Suprapubic skin (tissue), 4 donors: ENCODE measurements around the gene ZNF784.

Source experiments
- CTCF ChIP-seq, 2 donors: fragments of 200-600 bp in 1 of 2; fragments of 450-650 bp in 1 of 2; sonication (generic) in 1 of 2; IDR thresholded peaks; one replicate each; pipeline ENCODE4 v1.5.1; 2016 to 2019; ENCODE audit warnings: antibody characterized with exemption in 2 of 2, mild to moderate bottlenecking in 1 of 2, moderate library complexity in 1 of 2
- POLR2A ChIP-seq, 2 donors: fragments of 450-650 bp; IDR thresholded peaks; one replicate each; pipeline ENCODE4 v1.6.1; 2017; ENCODE audit warnings: antibody characterized with exemption in 2 of 2, mild to moderate bottlenecking in 2 of 2, moderate library complexity in 2 of 2
- POLR2AphosphoS5 ChIP-seq, 3 donors: sonication (generic); formaldehyde crosslinking; IDR thresholded peaks; one replicate each; pipeline ENCODE4 v1.6.1; 2017; ENCODE audit warnings: antibody characterized with exemption in 3 of 3

GRCh38 chr19:55598034-55598433 is 26.3 kb downstream of the ZNF784 start:
- no peak for TF ChIP-seq CTCF (IDR thresholded peaks at IDR 0.05)
- TF ChIP-seq POLR2AphosphoS5 (IDR thresholded peaks at IDR 0.05), result no peak
- no peak for TF ChIP-seq POLR2A (IDR thresholded peaks at IDR 0.05)
